Naive thymus-derived CD4-positive, alpha-beta T cell (primary cell): ENCODE data around the gene GTF3C1. TPM values are rescaled to one million over a fixed set of nuclear protein-coding genes. Genes with fewer than 3 reads are reported as not detected.

ENCODE experiments used
- ATAC-seq: fragments of 150-1000 bp; cut with Tn5 transposase; 2 replicates; pipeline ENCODE4 v1.10.0; 2021; ENCODE audit warnings: mild to moderate bottlenecking, moderate library complexity
- CTCF ChIA-PET: fragments of 350-600 bp; sonication (Branson Sonifier 250); formaldehyde crosslinking; loops from one replicate; lab custom pipeline; 2021; ENCODE audit warnings: antibody characterized with exemption; lab: Charles Lee
- POLR2A ChIA-PET: fragments of 350-600 bp; sonication (Branson Sonifier 250); formaldehyde crosslinking; loops from one replicate; lab custom pipeline; 2021; ENCODE audit warnings: antibody characterized with exemption, inconsistent platforms; lab: Charles Lee
- DNase-seq, 9 donors: peaks; one replicate each; pipeline versions ENCODE4 v3.0.0 to v3.0.0-alpha.2; 2020 to 2022; ENCODE audit warnings: mixed read lengths in 1 of 9
- H3K27ac ChIP-seq: one replicate; pipeline ENCODE4 v1.7.0; 2013; ENCODE audit warnings: mild to moderate bottlenecking, low read depth, low read length, moderate library complexity
- H3K27me3 ChIP-seq, 2 donors: one replicate each; pipeline ENCODE4 v1.7.0; 2013; ENCODE audit warnings: low read length in 2 of 2, mild to moderate bottlenecking in 2 of 2, moderate library complexity in 2 of 2; ENCODE audit not compliant: control insufficient read depth in 2 of 2, insufficient read depth in 2 of 2
- H3K36me3 ChIP-seq, 3 experiments: 1 replicate in 2 of 3; 2 replicates in 1 of 3; pipeline ENCODE4 v1.7.0; 2013; ENCODE audit warnings: low read length in 3 of 3, mild to moderate bottlenecking in 3 of 3, moderate library complexity in 1 of 3; ENCODE audit not compliant: insufficient read depth in 3 of 3, control insufficient read depth in 2 of 3
- H3K4me1 ChIP-seq, 2 donors: one replicate each; pipeline ENCODE4 v1.7.0; 2013; ENCODE audit warnings: low read length in 2 of 2, mild to moderate bottlenecking in 2 of 2, moderate library complexity in 1 of 2; ENCODE audit not compliant: control insufficient read depth in 2 of 2, insufficient read depth in 2 of 2
- H3K4me3 ChIP-seq: 2 replicates; pipeline ENCODE4 v1.7.0; 2013; ENCODE audit warnings: mild to moderate bottlenecking, low read length
- H3K9me3 ChIP-seq, 3 experiments: 1 replicate in 2 of 3; 2 replicates in 1 of 3; pipeline ENCODE4 v1.7.0; 2013; ENCODE audit warnings: low read length in 3 of 3; ENCODE audit not compliant: control insufficient read depth in 2 of 3
- H3K27ac Mint-ChIP-seq, 9 donors: one replicate each; pipeline ENCODE4 v1.8.0; 2020 to 2022; ENCODE audit warnings: mixed read lengths in 9 of 9, mild to moderate bottlenecking in 8 of 9, moderate library complexity in 5 of 9, inconsistent platforms in 2 of 9
- H3K27me3 Mint-ChIP-seq, 5 donors: one replicate each; pipeline ENCODE4 v1.8.0; 2021 to 2022; ENCODE audit warnings: mixed read lengths in 5 of 5, mild to moderate bottlenecking in 1 of 5
- H3K36me3 Mint-ChIP-seq, 5 donors: one replicate each; pipeline ENCODE4 v1.8.0; 2020 to 2022; ENCODE audit warnings: mixed read lengths in 5 of 5, mild to moderate bottlenecking in 3 of 5, inconsistent platforms in 1 of 5
- H3K4me1 Mint-ChIP-seq, 7 donors: one replicate each; pipeline ENCODE4 v1.8.0; 2020 to 2022; ENCODE audit warnings: mixed read lengths in 7 of 7, mild to moderate bottlenecking in 3 of 7, inconsistent platforms in 1 of 7
- H3K4me3 Mint-ChIP-seq, 10 donors: one replicate each; pipeline ENCODE4 v1.8.0; 2020 to 2022; ENCODE audit warnings: mild to moderate bottlenecking in 10 of 10, mixed read lengths in 10 of 10, moderate library complexity in 6 of 10, inconsistent platforms in 2 of 10
- H3K9me3 Mint-ChIP-seq, 11 donors: one replicate each; pipeline ENCODE4 v1.8.0; 2020 to 2022; ENCODE audit warnings: mixed read lengths in 11 of 11, mild to moderate bottlenecking in 4 of 11, inconsistent platforms in 1 of 11, moderate library complexity in 1 of 11
- intact Hi-C, 2 donors: fragments of 100-400 bp; cut with micrococcal nuclease; formaldehyde crosslinking; loops; one replicate each; pipeline ENCODE4 v1.15.1; 2023
- polyA plus RNA-seq, 2 donors: library from polyadenylated mRNA; unstranded; fragments of 300-500 nt; fragmentation: Illumina TruSeq; gene quantifications; one replicate each; pipeline ENCODE4 v1.2.3, GENCODE V29; 2021
- total RNA-seq, 6 experiments: library from RNA in 5 of 6; stranded (reverse) in 5 of 6; gene quantifications; 1 replicate in 5 of 6; 2 replicates in 1 of 6; pipeline ENCODE4 v1.2.3 and lab custom pipeline; 2021 to 2026

GTF3C1 gene
- total and polyA plus RNA-seq, 7 experiments from 2014 or later: 19.0 to 60.0 (median 52.5) TPM

- POLR2A ChIA-PET: no interaction called here
- Histone ChIP-seq H3K27me3 (no peaks in the 10 kb centered on the region), H3K4me1 (no peaks in the 10 kb centered on the region), H3K9me3 (no peaks in the 10 kb centered on the region), H3K27ac (no peak overlapping the region), H3K36me3 (peaks cover 7 to 89% (median 15%) of the 10 kb centered on the region in 3 experiments), H3K4me3 (no peak overlapping the region)
- Mint-ChIP-seq H3K4me1 (no peaks in the 10 kb centered on the region), H3K36me3 (peaks cover 37 to 65% (median 38%) of the 10 kb centered on the region in 5 donors), H3K4me3 (no peak overlapping the region), H3K27me3 (no peaks in the 10 kb centered on the region), H3K9me3 (no peaks in the 10 kb centered on the region), H3K27ac (peak overlapping the region in 1 of 9 donors; percentile 68)
- intact Hi-C loops: no loop called here
- ATAC-seq: no peak
- DNase-seq: no peak
- CTCF ChIA-PET: no interaction called here
Measured at GRCh38 chr16:27482397-27483087, 67.2 kb downstream of the GTF3C1 start.

DNA sequence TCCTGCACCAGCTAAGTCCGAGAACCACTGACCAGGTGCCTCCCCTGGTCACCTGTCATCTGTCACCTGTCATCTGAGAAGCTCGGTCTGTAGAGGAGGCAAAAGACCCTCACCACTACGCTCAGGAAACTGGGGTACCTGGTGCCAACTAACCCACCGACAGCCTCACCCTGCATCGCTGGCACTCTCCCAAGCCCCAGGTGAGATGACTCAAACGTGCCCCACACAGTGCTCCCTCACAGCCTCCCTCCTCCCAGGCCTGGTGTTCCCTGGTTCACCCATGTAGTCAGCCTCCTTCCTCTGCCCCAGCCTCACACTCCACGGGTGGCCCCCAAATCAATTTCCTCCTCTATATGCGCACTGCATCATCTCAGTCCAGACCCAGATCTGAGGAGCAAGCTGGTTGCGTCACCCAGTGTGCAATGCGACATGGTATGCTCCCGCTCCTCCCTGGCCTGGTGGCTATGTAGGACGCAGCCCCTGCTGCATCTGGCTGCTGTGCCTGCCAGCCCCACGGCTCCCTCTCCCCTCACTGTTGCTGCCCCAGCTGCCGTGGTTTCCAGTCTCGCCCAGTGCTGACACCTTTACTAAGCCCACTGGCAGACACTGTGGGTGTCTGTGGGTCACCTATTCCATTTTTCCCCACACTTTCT, 68.3 kb downstream of the GTF3C1 start:
- H3K4me3 Mint-ChIP-seq: no peak overlapping the region
- intact Hi-C loops: no loop called here
- Histone ChIP-seq H3K36me3 (peaks cover 7 to 89% (median 22%) of the 10 kb centered on the region in 3 experiments), H3K9me3 (no peaks in the 10 kb centered on the region), H3K27me3 (no peaks in the 10 kb centered on the region), H3K4me3 (no peak overlapping the region), H3K27ac (no peak overlapping the region), H3K4me1 (no peaks in the 10 kb centered on the region)
- H3K9me3 Mint-ChIP-seq: no peaks in the 10 kb centered on the region
- no peaks in the 10 kb centered on the region for H3K27me3 Mint-ChIP-seq
- H3K4me1 Mint-ChIP-seq: no peaks in the 10 kb centered on the region
- ATAC-seq (no peak), DNase-seq (no peak)
- peak overlapping the region in 2 of 9 donors; percentile 33 to 62 for H3K27ac Mint-ChIP-seq
- POLR2A ChIA-PET: interaction anchor here (0.6 kb wide), 1 partner anchor 396 kb away, joined by 3 read pairs; no protein-coding TSS in a partner anchor
- CTCF ChIA-PET: no interaction called here
- H3K36me3 Mint-ChIP-seq: peaks cover 30 to 67% (median 37%) of the 10 kb centered on the region in 5 donors

GRCh38 chr16:27480761-27481160, 69.0 kb downstream of the GTF3C1 start:
- intact Hi-C loops: no loop called here
- Mint-ChIP-seq H3K9me3 (no peaks in the 10 kb centered on the region), H3K4me1 (no peaks in the 10 kb centered on the region), H3K4me3 (no peak overlapping the region), H3K27me3 (no peaks in the 10 kb centered on the region), H3K36me3 (peaks cover 27 to 71% (median 40%) of the 10 kb centered on the region in 5 donors), H3K27ac (no peak overlapping the region)
- ChIA-PET POLR2A (interaction anchor here (0.6 kb wide), 1 partner anchor 396 kb away, joined by 3 read pairs; no protein-coding TSS in a partner anchor), CTCF (no interaction called here)
- H3K27me3 ChIP-seq: no peaks in the 10 kb centered on the region
- no peak for DNase-seq
- peaks cover 7 to 89% (median 23%) of the 10 kb centered on the region in 3 experiments for H3K36me3 ChIP-seq
- ATAC-seq: no peak
- no peak overlapping the region for H3K27ac ChIP-seq
- H3K4me3 ChIP-seq: no peak overlapping the region
- H3K4me1 ChIP-seq: no peaks in the 10 kb centered on the region
- no peaks in the 10 kb centered on the region for H3K9me3 ChIP-seq

DNA sequence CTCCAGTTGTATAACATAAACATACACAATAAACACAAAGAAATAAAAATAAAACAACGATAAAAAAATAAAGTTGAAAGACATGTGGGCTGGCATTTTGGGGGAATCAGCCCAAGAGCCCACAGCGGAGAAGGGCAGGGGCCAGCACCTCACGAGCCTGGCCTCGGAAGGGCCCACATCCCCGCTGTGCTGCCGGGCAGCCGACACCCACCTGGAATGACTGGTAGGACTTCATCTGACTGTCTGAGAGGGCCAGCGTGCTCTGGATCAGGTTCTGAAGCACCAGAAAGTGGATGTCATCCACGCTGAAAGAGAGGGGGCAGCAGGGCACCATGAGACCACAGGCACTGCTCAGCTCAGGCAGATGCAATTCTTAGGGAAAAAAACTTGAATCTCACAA, 73.5 kb downstream of the GTF3C1 start:
- Histone ChIP-seq H3K36me3 (peaks cover 0 to 86% (median 16%) of the 10 kb centered on the region in 3 experiments), H3K4me1 (no peaks in the 10 kb centered on the region), H3K4me3 (no peak overlapping the region), H3K27me3 (no peaks in the 10 kb centered on the region), H3K27ac (no peak overlapping the region), H3K9me3 (no peaks in the 10 kb centered on the region)
- Mint-ChIP-seq H3K4me1 (no peaks in the 10 kb centered on the region), H3K4me3 (no peak overlapping the region), H3K36me3 (peaks cover 11 to 78% (median 20%) of the 10 kb centered on the region in 5 donors), H3K27ac (no peak overlapping the region), H3K9me3 (no peaks in the 10 kb centered on the region), H3K27me3 (no peaks in the 10 kb centered on the region)
- ATAC-seq (no peak), DNase-seq (no peak)
- intact Hi-C loops: no loop called here
- ChIA-PET POLR2A (no interaction called here), CTCF (interaction anchor here (0.7 kb wide), 1 partner anchor 1923 kb away, joined by 4 read pairs; no protein-coding TSS in a partner anchor)

- H3K27ac ChIP-seq: no peak overlapping the region
- Mint-ChIP-seq H3K36me3 (peaks cover 17 to 78% (median 25%) of the 10 kb centered on the region in 5 donors), H3K27me3 (no peaks in the 10 kb centered on the region), H3K4me3 (no peak overlapping the region), H3K4me1 (no peaks in the 10 kb centered on the region), H3K9me3 (no peaks in the 10 kb centered on the region), H3K27ac (peak overlapping the region in 1 of 9 donors; percentile 78)
- no peaks in the 10 kb centered on the region for H3K4me1 ChIP-seq
- POLR2A ChIA-PET: no interaction called here
- H3K36me3 ChIP-seq: peaks cover 0 to 86% (median 18%) of the 10 kb centered on the region in 3 experiments
- H3K9me3 ChIP-seq: no peaks in the 10 kb centered on the region
- H3K4me3 ChIP-seq: no peak overlapping the region
- CTCF ChIA-PET: no interaction called here
- DNase-seq: no peak
- intact Hi-C loops: no loop called here
- H3K27me3 ChIP-seq: no peaks in the 10 kb centered on the region
- ATAC-seq: no peak
Measured at GRCh38 chr16:27475561-27475960, 74.2 kb downstream of the GTF3C1 start.

GRCh38 chr16:27474921-27475320, 74.8 kb downstream of the GTF3C1 start:
- intact Hi-C loops: no loop called here
- H3K4me3 Mint-ChIP-seq: no peak overlapping the region
- no peaks in the 10 kb centered on the region for H3K4me1 Mint-ChIP-seq
- H3K9me3 Mint-ChIP-seq: no peaks in the 10 kb centered on the region
- no peaks in the 10 kb centered on the region for H3K27me3 Mint-ChIP-seq
- no peak for ATAC-seq
- H3K27ac ChIP-seq: no peak overlapping the region
- no peaks in the 10 kb centered on the region for H3K9me3 ChIP-seq
- H3K27ac Mint-ChIP-seq: peak overlapping the region in 3 of 9 donors; percentile 28 to 78 (median 63)
- peaks cover 13 to 78% (median 28%) of the 10 kb centered on the region in 5 donors for H3K36me3 Mint-ChIP-seq
- peaks cover 0 to 86% (median 22%) of the 10 kb centered on the region in 3 experiments for H3K36me3 ChIP-seq
- POLR2A ChIA-PET: no interaction called here
- no peaks in the 10 kb centered on the region for H3K27me3 ChIP-seq
- no peak for DNase-seq
- H3K4me3 ChIP-seq: no peak overlapping the region
- CTCF ChIA-PET: no interaction called here
- H3K4me1 ChIP-seq: no peaks in the 10 kb centered on the region
